Natural killer cell (primary cell): ENCODE data around the gene HEXD. TPM values are rescaled to one million over a fixed set of nuclear protein-coding genes. Genes with fewer than 3 reads are reported as not detected.

Experiments used
- ATAC-seq, 3 donors: fragments of 150-1000 bp in 2 of 3; fragments of 200-7000 bp in 1 of 3; cut with Tn5 transposase; 1 replicate in 1 of 3; 2 replicates in 2 of 3; pipeline ENCODE4 v1.10.0; 2021; ENCODE audit warnings: mild to moderate bottlenecking in 2 of 3, moderate library complexity in 2 of 3
- DNase-seq, 2 donors: peaks; one replicate each; pipeline versions ENCODE4 v3.0.0 to v3.0.0-alpha.2; 2013 to 2021; ENCODE audit warnings: mixed read lengths in 1 of 2
- H3K27ac ChIP-seq: one replicate; pipeline ENCODE4 v1.5.1; 2013; ENCODE audit warnings: mild to moderate bottlenecking, low read length
- H3K27me3 ChIP-seq: one replicate; pipeline ENCODE4 v1.6.1; 2013; ENCODE audit warnings: low read length; ENCODE audit not compliant: control insufficient read depth, insufficient read depth
- H3K36me3 ChIP-seq: one replicate; pipeline ENCODE4 v1.6.1; 2013; ENCODE audit warnings: low read length; ENCODE audit not compliant: control insufficient read depth, insufficient read depth
- H3K4me1 ChIP-seq: one replicate; pipeline ENCODE4 v1.6.1; 2013; ENCODE audit warnings: low read length; ENCODE audit not compliant: control insufficient read depth, insufficient read depth
- H3K4me3 ChIP-seq: one replicate; pipeline ENCODE4 v1.5.1; 2013; ENCODE audit warnings: low read length
- H3K9me3 ChIP-seq: one replicate; pipeline ENCODE4 v1.6.1; 2013; ENCODE audit warnings: low read length; ENCODE audit not compliant: control insufficient read depth, insufficient read depth
- H3K27ac Mint-ChIP-seq, 2 donors: one replicate each; pipeline ENCODE4 v1.8.0; 2022; ENCODE audit warnings: mild to moderate bottlenecking in 2 of 2, mixed read lengths in 2 of 2, moderate library complexity in 1 of 2
- H3K27me3 Mint-ChIP-seq, 2 donors: one replicate each; pipeline ENCODE4 v1.8.0; 2022; ENCODE audit warnings: low read depth in 2 of 2, mixed read lengths in 2 of 2
- H3K36me3 Mint-ChIP-seq: one replicate; pipeline ENCODE4 v1.8.0; 2022; ENCODE audit warnings: mixed read lengths
- H3K4me1 Mint-ChIP-seq, 2 donors: one replicate each; pipeline ENCODE4 v1.8.0; 2022; ENCODE audit warnings: mixed read lengths in 2 of 2
- H3K4me3 Mint-ChIP-seq: one replicate; pipeline ENCODE4 v1.8.0; 2022; ENCODE audit warnings: mild to moderate bottlenecking, moderate library complexity, mixed read lengths
- H3K9me3 Mint-ChIP-seq, 2 donors: one replicate each; pipeline ENCODE4 v1.8.0; 2022; ENCODE audit warnings: mixed read lengths in 2 of 2
- CTCF ChIP-seq: fragments of 200-600 bp; IDR thresholded peaks from one replicate; pipeline ENCODE4 v1.8.0; 2022; ENCODE audit warnings: antibody characterized with exemption
- WGBS: methylation state at CpG from one replicate; pipeline ENCODE4 v1.1.7; 2013; ENCODE audit warnings: missing lambda C conversion rate; ENCODE audit not compliant: insufficient coverage; 5-methylcytosine and 5-hydroxymethylcytosine counted together
- intact Hi-C: fragments of 100-400 bp; cut with micrococcal nuclease; formaldehyde crosslinking; loops from one replicate; pipeline ENCODE4 v1.14.2; 2022
- total RNA-seq, 4 donors: library from RNA; stranded (reverse); fragments of 120-200 nt in 1 of 4; gene quantifications; one replicate each; pipeline versions ENCODE4 v1.2.3 to v1.2.4, GENCODE V29; 2013 to 2022

The HEXD gene
- total RNA-seq, 3 donors from 2014 or later (not counting 1 experiment from before 2014, with no cell fraction given): 35.7 to 57.4 (median 51.5) TPM

GRCh38 chr17:82387705-82388106, 30.4 kb upstream of the HEXD start:
- ATAC-seq: no peak
- Mint-ChIP-seq H3K27me3 (peaks cover 0 to 5% of the 10 kb centered on the region in 2 donors), H3K27ac (no peak overlapping the region), H3K4me3 (no peak overlapping the region), H3K9me3 (no peaks in the 10 kb centered on the region), H3K4me1 (peaks cover 0 to 7% of the 10 kb centered on the region in 2 donors), H3K36me3 (no peaks in the 10 kb centered on the region)
- Histone ChIP-seq H3K27me3 (peaks cover 15% of the 10 kb centered on the region), H3K27ac (no peak overlapping the region), H3K4me3 (no peak overlapping the region), H3K9me3 (no peaks in the 10 kb centered on the region), H3K4me1 (peaks cover 5% of the 10 kb centered on the region), H3K36me3 (peaks cover 6% of the 10 kb centered on the region)
- WGBS: 80% methylated on average over 3 of the region's 3 CpGs
- intact Hi-C loops: no loop called here
- DNase-seq: no peak
- TF ChIP-seq CTCF: no peak

GRCh38 chr17:82388223-82388921, 29.8 kb upstream of the HEXD start:
- H3K4me3 ChIP-seq: no peak overlapping the region
- H3K9me3 Mint-ChIP-seq: no peaks in the 10 kb centered on the region
- no peaks in the 10 kb centered on the region for H3K36me3 Mint-ChIP-seq
- no peak overlapping the region for H3K4me3 Mint-ChIP-seq
- no peak overlapping the region for H3K27ac ChIP-seq
- peaks cover 5% of the 10 kb centered on the region for H3K4me1 ChIP-seq
- peaks cover 0 to 5% of the 10 kb centered on the region in 2 donors for H3K27me3 Mint-ChIP-seq
- DNase-seq: no peak
- ATAC-seq: no peak
- H3K27me3 ChIP-seq: peaks cover 15% of the 10 kb centered on the region
- TF ChIP-seq CTCF: no peak
- H3K4me1 Mint-ChIP-seq: peaks cover 0 to 7% of the 10 kb centered on the region in 2 donors
- H3K9me3 ChIP-seq: no peaks in the 10 kb centered on the region
- H3K36me3 ChIP-seq: peaks cover 11% of the 10 kb centered on the region
- H3K27ac Mint-ChIP-seq: no peak overlapping the region
- intact Hi-C loops: no loop called here
- WGBS: 88% methylated on average over 29 of the region's 34 CpGs

- H3K4me1 ChIP-seq: peaks cover 5% of the 10 kb centered on the region
- WGBS: 88% methylated on average over 21 of the region's 21 CpGs
- intact Hi-C loops: no loop called here
- H3K4me3 ChIP-seq: no peak overlapping the region
- H3K36me3 ChIP-seq: peaks cover 11% of the 10 kb centered on the region
- ATAC-seq (no peak), DNase-seq (no peak)
- H3K27ac ChIP-seq: no peak overlapping the region
- Mint-ChIP-seq H3K4me1 (peaks cover 0 to 7% of the 10 kb centered on the region in 2 donors), H3K27me3 (peaks cover 0 to 5% of the 10 kb centered on the region in 2 donors), H3K36me3 (no peaks in the 10 kb centered on the region), H3K9me3 (no peaks in the 10 kb centered on the region), H3K27ac (no peak overlapping the region), H3K4me3 (no peak overlapping the region)
- H3K27me3 ChIP-seq: peaks cover 15% of the 10 kb centered on the region
- H3K9me3 ChIP-seq: no peaks in the 10 kb centered on the region
- no peak for TF ChIP-seq CTCF
Observed at GRCh38 chr17:82388922-82389283, 29.2 kb upstream of the HEXD start.

- H3K27me3 ChIP-seq: peaks cover 15% of the 10 kb centered on the region
- no peak for TF ChIP-seq CTCF
- Mint-ChIP-seq H3K36me3 (no peaks in the 10 kb centered on the region), H3K27ac (no peak overlapping the region), H3K4me1 (peaks cover 0 to 7% of the 10 kb centered on the region in 2 donors), H3K9me3 (no peaks in the 10 kb centered on the region), H3K27me3 (peaks cover 0 to 5% of the 10 kb centered on the region in 2 donors), H3K4me3 (no peak overlapping the region)
- H3K27ac ChIP-seq: no peak overlapping the region
- WGBS: 91% methylated on average over 10 of the region's 10 CpGs
- H3K9me3 ChIP-seq: no peaks in the 10 kb centered on the region
- intact Hi-C loops: no loop called here
- peaks cover 11% of the 10 kb centered on the region for H3K36me3 ChIP-seq
- DNase-seq (no peak), ATAC-seq (no peak)
- no peak overlapping the region for H3K4me3 ChIP-seq
- H3K4me1 ChIP-seq: peaks cover 5% of the 10 kb centered on the region
Observed at GRCh38 chr17:82389379-82389778, 28.8 kb upstream of the HEXD start.
